ENCODE data around the gene PLCB4.

GRCh38 chr20:9427430-9428291, 358.8 kb downstream of the PLCB4 start:
- TF ChIP-seq POLR2A (IDR thresholded peaks at IDR 0.05; ENCODE audit: low read depth, low read length) (no peak), POLR2AphosphoS5 (IDR thresholded peaks at IDR 0.05; ENCODE audit: low read depth, low read length) (no peak), TAF1 (IDR thresholded peaks at IDR 0.05; ENCODE audit: borderline replicate concordance, low read depth, low read length) (no peak)
